HG03095 (cell line): ENCODE data around the gene ERMN.
"Not testable (repeated sequence)": the region's sequence is repeated elsewhere in the genome, so short reads cannot be mapped to it uniquely, and the experiment has no call there.

Experiments
- ATAC-seq: cut with Tn5 transposase; IDR thresholded peaks from one replicate; pipeline ENCODE4 v1.9.1; 2021; ENCODE audit warnings: moderate library complexity; ENCODE audit not compliant: unreplicated experiment

ERMN gene

GRCh38 chr2:157301307-157301706, 24.3 kb downstream of the ERMN start:
- ATAC-seq = no peak

GRCh38 chr2:157296958-157297357, 28.7 kb downstream of the ERMN start:
- no peak for ATAC-seq

GRCh38 chr2:157296490-157296889, 29.1 kb downstream of the ERMN start:
- no peak for ATAC-seq

GRCh38 chr2:157292853-157293252, 32.8 kb downstream of the ERMN start:
- ATAC-seq = no peak

GRCh38 chr2:157291018-157291417, 34.6 kb downstream of the ERMN start:
- no peak for ATAC-seq

GRCh38 chr2:157290525-157290924, 35.1 kb downstream of the ERMN start:
- no peak for ATAC-seq

DNA sequence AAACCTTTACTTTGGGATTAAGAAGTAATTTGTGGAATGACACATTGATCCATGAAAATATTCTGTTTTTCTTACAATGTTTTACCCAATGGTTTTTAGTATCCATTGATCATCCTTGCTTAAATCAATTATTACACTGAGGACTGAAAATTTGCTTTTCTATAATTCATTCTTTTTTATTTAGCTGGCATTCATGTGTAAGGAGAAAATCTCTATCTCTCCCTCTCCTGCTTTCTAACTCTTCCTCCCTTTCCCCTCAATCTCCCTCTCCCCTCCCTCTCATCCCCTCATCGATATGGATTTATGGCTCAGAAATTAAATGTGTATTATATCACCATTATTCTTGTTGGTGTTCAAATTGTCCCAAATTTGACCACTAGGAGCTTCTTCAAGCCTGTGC, 38.5 kb downstream of the ERMN start:
- no peak for ATAC-seq

DNA sequence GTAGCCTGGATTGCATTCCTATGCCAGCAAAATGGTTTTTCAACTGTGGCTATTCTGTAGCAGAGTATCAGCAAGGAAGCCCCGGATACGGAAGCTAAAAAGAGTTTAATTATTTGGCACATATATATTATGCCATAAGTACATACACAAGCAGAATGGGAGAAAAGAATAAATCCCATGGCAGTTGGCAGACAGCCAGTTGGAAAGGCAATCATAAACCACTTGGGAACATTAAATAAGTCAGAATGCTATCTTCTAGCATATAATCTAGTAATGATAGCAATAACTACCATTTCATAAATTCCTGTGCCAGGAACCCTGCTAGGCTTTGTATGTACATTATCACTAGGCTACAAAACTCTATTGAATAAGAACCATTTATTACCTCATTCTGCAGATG, 42.2 kb downstream of the ERMN start:
- ATAC-seq = no peak

GRCh38 chr2:157281316-157281715, 44.3 kb downstream of the ERMN start:
- ATAC-seq = no peak

DNA sequence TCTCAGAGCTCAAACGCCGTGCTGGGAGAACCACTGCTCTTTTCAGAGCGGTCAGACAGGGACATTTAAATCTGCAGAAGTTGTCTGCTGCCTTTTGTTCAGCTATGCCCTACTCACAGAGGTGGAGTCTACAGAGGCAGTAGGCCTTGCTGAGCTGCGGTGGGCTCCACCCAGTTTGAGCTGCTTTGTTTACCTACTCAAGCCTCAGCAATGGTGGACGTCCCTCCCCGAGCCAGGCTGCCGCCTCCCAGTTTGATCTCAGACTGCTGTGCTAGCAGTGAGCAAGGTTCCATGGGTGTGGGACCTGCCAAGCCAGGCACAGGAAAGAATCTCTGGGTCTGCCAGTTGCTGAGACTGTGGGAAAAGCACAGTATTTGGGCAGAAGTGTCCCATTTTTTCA, 46.3 kb downstream of the ERMN start:
- ATAC-seq = not testable (repeated sequence)

DNA sequence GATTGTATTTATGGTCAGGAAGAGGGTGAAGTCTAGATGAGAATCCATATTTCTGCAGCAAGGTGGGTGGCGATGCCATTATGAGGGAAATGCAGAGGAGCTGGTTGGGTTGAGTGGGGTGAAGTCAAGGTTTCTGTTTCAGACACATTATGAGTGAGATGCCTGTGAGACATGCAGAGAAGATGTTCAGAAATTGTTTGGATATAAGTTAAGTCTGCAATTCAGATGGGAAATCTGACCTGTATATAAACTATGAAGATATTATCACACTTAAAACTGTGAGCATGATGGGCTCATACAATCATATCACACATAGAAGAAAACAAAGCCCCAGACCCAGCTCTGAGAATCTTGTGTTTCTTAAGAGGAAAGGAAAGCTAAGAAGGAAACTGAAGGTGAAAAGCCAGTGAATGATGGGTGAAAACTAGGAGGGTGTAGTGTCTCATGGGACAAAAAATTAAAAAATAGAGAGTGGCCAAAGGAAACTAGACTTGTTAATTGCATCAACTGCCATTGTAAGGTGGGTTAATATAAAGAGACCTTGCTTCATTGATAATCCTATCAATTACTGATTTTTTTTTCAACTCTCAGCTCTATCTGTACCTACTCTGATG, 53.9 kb downstream of the ERMN start:
- ATAC-seq = no peak

- peak; percentile 62 for ATAC-seq
These were observed 55.7 kb downstream of the ERMN start for GRCh38 chr2:157269922-157270321.

- no peak for ATAC-seq
These were observed 56.6 kb downstream of the ERMN start for GRCh38 chr2:157269060-157269459.
